ENCODE measurements around the gene WDR53.
A peak's percentile ranks its signal among the peaks of the same experiment; 100 is the strongest.
"Not testable (repeated sequence)": the region's sequence is repeated elsewhere in the genome, so short reads cannot be mapped to it uniquely, and the experiment has no call there.

Gene WDR53

GRCh38 chr3:196558476-196558875, 9.9 kb downstream of the WDR53 start:
- DNase-seq (ENCODE audit: low read depth): no peak

- no peak for DNase-seq (ENCODE audit: low read depth)
Observed at GRCh38 chr3:196557236-196557635, 11.1 kb downstream of the WDR53 start.

- DNase-seq (ENCODE audit: low read depth): no peak
Observed at GRCh38 chr3:196555295-196555694, 13.1 kb downstream of the WDR53 start.

- DNase-seq (ENCODE audit: low read depth): no peak
Observed at GRCh38 chr3:196554205-196554604, 14.1 kb downstream of the WDR53 start.

GRCh38 chr3:196553551-196553950, 14.8 kb downstream of the WDR53 start:
- no peak for DNase-seq (ENCODE audit: low read depth)

GRCh38 chr3:196552253-196552652, 16.1 kb downstream of the WDR53 start:
- DNase-seq (ENCODE audit: low read depth): no peak

- DNase-seq (ENCODE audit: low read depth): not testable (repeated sequence)
Observed at GRCh38 chr3:196550172-196550571, 18.2 kb downstream of the WDR53 start.

GRCh38 chr3:196549312-196549711, 19.0 kb downstream of the WDR53 start:
- DNase-seq (ENCODE audit: low read depth): not testable (repeated sequence)

- no peak for DNase-seq (ENCODE audit: low read depth)
Observed at GRCh38 chr3:196547067-196547466, 21.3 kb downstream of the WDR53 start.

- DNase-seq (ENCODE audit: low read depth): no peak
Observed at GRCh38 chr3:196546537-196546936, 21.8 kb downstream of the WDR53 start.

GRCh38 chr3:196544491-196544992, 23.8 kb downstream of the WDR53 start:
- no peak for DNase-seq (ENCODE audit: low read depth)

GRCh38 chr3:196541684-196542445, 26.5 kb downstream of the WDR53 start:
- no peak for DNase-seq (ENCODE audit: low read depth)

- peak; percentile 31 for DNase-seq (ENCODE audit: low read depth)
Observed at GRCh38 chr3:196537319-196537984, 30.9 kb downstream of the WDR53 start.

GRCh38 chr3:196533260-196533681, 35.1 kb downstream of the WDR53 start:
- no peak for DNase-seq (ENCODE audit: low read depth)

GRCh38 chr3:196531418-196531817, 36.9 kb downstream of the WDR53 start:
- no peak for DNase-seq (ENCODE audit: low read depth)

GRCh38 chr3:196528639-196529233, 39.6 kb downstream of the WDR53 start:
- peak; percentile 81 for DNase-seq (ENCODE audit: low read depth)

- no peak for DNase-seq (ENCODE audit: low read depth)
Observed at GRCh38 chr3:196525141-196525540, 43.2 kb downstream of the WDR53 start.

- no peak for DNase-seq (ENCODE audit: low read depth)
Observed at GRCh38 chr3:196524527-196524926, 43.8 kb downstream of the WDR53 start.

- no peak for DNase-seq (ENCODE audit: low read depth)
Observed at GRCh38 chr3:196523841-196524240, 44.5 kb downstream of the WDR53 start.

GRCh38 chr3:196521291-196521690, 47.1 kb downstream of the WDR53 start:
- DNase-seq (ENCODE audit: low read depth): not testable (repeated sequence)

GRCh38 chr3:196519718-196520082, 48.7 kb downstream of the WDR53 start:
- DNase-seq (ENCODE audit: low read depth): no peak

GRCh38 chr3:196518966-196519717, 49.2 kb downstream of the WDR53 start:
- DNase-seq (ENCODE audit: low read depth): peak; percentile 38
